HG03521 (cell line): ENCODE results near the gene NTM.

ENCODE experiments used
- ATAC-seq: cut with Tn5 transposase; IDR thresholded peaks from one replicate; pipeline ENCODE4 v1.9.1; 2021; ENCODE audit warnings: mild to moderate bottlenecking, moderate library complexity; ENCODE audit not compliant: unreplicated experiment

NTM gene

GRCh38 chr11:131540676-131541075 is 170.3 kb downstream of the NTM start:
- ATAC-seq, result no peak

DNA sequence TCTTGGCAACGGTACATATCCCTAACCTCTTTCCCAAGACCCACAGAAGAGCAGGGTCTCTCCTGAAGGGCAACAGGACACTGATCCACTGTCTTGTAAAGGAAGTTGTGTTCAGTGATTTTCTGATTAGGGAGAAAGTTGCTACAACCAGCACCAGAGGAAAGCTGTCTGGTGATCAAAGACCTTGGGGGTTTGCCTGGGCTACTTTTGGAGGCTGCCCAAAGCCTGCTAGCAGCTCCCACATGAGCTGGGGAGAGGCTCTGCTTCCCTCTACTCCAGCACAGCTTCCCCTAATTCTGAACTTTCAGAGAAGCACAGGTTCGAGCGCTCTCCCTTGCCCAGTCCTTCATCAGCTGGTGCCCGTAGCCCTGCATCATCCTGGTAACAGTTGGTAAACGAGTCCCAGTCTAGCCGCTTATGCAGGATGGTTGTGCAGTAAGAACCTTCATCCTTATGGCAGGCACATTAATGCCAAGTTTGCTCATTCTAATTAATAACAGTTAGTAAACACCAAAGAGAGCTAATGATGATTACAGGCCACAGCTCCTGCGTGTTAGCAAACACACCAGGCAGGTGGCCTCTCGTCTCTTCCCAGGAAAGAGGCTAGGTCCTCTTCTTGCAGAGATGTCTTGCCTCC is 173.1 kb downstream of the NTM start:
- no peak for ATAC-seq

DNA sequence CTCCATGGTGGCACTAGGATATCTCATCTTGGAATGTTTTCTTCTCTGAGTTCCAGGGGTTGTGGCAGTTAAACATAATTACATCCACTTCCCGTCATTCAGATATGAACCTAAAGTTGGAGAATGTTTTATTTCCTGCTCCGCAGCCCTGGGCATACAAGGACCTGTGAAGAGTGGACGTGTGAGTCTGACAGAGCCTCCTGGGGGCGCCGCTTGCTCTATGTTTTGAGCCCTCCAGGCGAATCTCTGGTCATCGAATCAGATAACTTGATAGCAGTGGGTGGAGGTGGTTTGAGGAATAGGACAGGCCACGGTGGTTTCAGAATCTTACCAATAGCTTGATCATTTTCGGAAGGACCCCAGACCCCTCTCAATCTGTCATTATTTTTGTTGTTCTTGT is 174.2 kb downstream of the NTM start:
- no peak for ATAC-seq

DNA sequence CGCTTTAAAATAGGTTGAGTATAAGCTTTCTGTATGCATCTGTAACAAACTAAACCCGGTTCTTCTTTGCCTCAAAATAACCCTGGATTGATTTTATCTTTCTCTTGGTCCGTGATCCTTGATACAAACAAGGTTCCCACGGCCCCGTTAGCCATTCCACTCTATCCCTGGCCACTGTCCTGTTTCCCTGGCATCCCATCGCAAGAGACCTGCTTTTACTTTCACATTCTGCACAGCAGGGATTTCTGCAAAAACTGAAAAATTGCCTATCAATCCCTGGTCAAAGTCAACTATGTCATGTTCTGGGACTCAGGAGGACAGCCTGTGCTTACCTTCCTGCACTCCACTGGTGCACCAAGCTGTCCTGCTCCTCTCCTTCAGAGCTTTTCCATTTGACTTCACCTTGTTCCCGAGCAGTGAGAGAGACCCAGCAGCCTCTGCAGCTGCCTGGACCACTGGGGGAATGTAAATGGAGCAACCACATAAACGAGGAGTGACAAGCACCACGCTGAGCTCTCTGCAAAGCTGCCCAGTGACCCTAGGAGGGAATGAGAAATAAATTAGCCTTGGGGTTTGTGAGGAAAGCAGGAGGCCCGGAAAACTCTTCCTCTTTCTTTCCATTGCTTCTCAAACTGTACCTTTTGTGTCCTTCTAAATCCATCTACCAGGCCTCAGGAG is 175.9 kb downstream of the NTM start:
- no peak for ATAC-seq

DNA sequence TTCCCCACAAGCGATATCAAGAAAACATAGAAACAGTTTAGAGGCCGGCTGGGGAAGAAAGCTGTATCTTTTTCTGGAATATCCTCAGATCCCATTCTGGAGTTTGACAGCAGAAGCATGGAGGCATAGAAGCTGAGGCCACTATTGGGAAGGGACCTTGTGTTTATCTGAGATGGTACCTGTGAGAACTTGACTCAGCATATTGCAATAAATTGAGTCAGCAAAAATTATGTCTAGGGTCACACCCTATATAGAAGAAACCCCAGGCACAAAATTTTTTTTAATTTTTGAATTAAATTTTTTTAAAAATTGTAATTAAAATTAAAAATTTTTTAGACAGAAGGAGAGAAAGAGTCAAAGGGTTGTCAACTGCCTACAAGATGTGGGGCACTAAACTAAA is 178.7 kb downstream of the NTM start:
- no peak for ATAC-seq

GRCh38 chr11:131549770-131550169 is 179.4 kb downstream of the NTM start:
- no peak for ATAC-seq

DNA sequence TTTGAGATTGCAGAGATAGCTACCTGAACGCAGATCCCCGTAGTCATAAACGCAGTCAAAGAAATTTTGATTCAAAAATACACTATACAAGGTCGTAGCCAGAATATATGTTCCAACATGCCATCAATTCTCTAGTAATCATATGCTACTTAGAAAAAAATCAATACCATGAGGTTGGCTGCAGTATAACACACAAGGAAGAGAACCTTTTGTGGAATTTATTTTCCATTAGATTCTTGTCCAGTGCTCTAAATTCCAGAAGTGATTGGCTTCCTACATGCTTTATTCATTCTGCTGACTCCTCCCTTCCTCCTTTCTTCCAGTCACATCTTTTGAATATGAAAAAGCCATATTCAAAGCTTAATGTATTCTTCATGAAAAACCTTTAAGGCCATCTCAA is 189.9 kb downstream of the NTM start:
- no peak for ATAC-seq

DNA sequence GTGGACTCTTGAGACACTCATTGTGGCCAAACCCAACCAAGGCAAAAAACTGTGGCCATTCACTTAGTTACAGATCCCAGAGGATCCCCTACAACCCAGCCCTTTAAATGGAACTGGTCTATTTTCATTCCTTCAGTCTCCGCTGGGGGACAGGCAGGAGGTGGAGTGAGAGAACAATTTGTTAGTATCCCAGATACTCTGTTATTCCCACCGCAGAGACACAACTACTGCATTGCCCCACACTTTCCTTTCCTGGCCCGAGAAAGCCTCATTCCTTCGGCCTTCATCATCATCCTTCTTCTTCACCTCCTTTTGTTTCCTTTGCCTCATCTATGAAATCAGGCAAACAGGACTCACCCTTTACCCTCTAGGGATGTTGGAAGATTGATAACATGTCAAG is 191.1 kb downstream of the NTM start:
- no peak for ATAC-seq

DNA sequence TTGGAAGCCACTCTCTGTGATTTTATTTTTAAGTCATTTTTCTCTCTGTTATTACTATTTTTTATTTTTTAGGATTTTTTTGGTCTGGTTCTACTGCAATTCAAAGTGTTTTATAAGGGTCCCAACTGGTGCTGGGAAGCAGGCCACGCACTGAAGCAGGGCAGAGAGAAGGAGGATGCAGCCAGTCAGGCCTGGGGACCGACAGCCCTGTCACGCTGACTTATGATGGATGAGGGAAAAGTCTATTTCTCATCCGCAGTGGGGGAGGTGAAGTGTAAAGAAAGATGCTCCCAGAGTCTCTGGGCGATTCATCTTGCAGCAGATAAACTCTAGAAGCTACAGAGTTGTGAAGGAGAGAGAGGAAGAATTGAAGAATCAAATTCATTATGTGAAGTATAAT is 191.6 kb downstream of the NTM start:
- no peak for ATAC-seq

- no peak for ATAC-seq
Observed at GRCh38 chr11:131568318-131568717, 197.9 kb downstream of the NTM start.

GRCh38 chr11:131571571-131571970 is 201.2 kb downstream of the NTM start:
- ATAC-seq, result no peak

DNA sequence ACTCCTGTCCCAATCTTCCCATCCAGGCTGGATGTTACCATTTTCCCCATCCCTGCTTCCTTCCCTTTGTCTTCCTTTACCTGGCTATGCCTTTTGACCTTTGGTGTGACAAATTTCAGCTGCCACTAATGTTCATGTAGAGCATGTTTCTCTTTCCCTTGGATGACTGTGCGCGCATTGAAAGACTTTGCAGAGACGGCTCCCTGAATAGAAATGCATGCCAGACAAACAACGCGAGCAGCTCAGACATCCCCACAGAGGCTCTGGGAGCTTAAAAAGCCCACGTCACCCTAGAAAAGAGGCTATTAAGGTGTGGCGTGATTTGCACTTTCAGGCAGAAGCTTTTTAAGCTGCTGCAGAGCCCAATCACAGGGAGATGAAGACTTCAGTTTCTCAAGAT is 202.0 kb downstream of the NTM start:
- no peak for ATAC-seq

DNA sequence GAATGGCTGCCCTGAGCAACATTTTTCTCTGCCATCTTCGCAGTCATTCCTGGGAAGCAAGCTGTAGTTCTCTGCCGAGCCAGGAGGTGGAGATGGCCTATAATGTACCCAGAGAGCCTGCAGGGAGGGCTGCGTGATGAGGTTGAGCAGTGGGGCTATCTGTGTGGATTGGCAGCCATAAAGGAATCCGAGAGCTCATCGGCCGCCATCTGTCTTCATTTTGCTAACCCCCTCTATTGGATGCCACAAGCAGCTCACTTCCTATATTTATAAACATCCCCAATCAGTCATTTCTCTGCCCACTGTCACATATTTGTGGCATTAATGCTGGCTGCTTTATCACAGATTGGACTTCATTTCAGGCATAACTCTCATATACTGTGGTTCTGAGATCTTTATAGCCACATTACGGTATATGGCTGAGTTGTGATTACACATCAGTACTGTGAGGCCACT is 209.5 kb downstream of the NTM start:
- peak; percentile 87 for ATAC-seq

- ATAC-seq, result no peak
Observed at GRCh38 chr11:131580476-131580875, 210.1 kb downstream of the NTM start.

GRCh38 chr11:131581046-131581445 is 210.6 kb downstream of the NTM start:
- ATAC-seq, result no peak

GRCh38 chr11:131582021-131582525 is 211.7 kb downstream of the NTM start:
- ATAC-seq, result no peak

DNA sequence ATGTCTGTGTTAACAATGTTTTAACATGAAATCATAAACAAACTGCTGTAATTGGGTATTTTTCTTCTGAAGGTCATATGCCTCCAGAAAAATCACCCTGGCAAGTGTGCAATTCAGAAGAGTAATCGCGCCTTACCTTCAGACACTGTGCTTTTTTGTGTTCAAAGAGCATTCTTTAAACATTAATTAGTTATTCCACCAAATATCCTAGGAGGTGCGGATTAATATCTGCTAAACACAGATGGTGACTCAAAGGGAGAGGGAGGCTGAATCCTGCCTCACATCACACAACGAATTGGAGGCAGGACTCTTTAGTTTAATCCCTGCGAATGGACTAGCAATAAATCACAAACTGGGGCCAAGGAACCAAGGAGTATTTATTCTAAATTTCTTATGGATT is 213.0 kb downstream of the NTM start:
- no peak for ATAC-seq

GRCh38 chr11:131583938-131584337 is 213.5 kb downstream of the NTM start:
- no peak for ATAC-seq

DNA sequence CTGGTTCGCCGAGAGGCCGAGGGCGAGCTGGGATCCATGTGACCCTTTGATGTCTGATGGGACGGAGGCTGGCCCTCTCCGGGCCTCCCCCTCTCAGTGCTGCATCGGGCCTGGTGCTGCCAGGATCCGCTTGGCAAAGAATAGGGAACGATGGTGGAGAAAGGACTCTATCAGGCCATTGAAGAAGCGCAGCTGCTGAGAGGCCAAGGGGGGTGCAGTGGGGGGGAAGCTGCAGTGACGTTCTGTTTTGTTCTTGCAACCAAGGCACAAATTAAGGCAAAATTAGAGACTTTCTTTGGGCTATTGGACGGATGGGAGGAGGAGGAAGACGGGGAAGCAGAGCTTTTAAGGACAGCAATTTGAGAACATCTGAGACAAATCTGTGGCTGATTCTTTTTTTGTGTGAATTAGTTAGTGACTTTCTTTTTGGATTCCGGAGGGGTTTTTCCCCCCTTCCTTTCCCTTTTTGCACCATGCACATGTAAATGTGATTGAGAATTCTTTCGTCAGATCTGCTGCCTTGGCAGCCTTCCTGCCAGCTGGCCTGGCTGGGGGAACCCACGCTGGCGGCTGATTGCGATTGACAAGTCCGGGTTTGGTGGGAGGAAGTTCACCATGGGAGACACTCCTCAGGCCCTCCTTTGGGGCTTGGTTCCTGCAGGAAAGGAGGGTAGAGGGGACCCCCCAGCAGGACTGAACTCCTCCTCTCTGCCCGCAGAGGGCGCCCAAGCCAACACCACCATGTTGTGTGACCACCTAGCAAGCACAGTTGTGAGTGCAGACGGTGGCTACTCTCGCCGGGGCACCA is 214.6 kb downstream of the NTM start:
- no peak for ATAC-seq

DNA sequence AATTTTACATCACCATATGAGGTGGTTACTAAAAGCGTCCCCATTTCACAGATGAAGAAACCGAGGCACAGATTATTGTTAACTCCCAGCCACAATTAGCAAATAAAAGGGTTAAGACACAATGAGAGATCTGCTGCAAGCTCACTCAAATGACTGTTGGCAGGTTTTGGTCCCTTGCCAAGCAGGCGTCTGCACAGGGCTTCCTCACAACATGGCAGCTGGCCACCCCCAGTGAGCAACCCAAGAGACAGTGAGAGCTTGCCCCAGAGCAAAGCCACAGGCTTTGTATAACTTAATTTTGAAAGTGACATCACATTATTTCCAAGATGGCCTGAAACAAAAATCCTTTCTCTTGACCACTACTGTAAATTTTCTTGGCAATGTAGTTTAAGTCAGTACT is 217.6 kb downstream of the NTM start:
- no peak for ATAC-seq

GRCh38 chr11:131591051-131591461 is 220.6 kb downstream of the NTM start:
- ATAC-seq, result no peak

DNA sequence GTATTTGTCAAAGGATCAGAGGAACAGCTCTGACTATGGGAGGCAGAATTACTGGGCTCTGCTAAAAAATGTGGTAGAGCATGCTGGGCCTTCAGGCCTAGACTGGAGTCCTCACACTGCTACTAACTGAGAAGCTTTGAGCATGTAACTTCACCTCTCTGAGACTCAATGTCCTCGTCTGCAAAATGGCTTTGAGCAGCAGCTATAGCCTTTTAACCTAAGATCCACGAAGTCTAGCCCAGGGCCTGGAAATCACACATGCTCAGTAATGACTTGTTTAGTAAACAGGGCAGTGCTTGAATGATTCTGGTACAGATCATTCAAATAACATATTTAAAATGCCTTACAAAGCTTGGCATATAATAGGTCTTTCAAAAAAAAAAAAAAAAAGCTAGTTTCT is 221.7 kb downstream of the NTM start:
- no peak for ATAC-seq
